Hepatocyte (in vitro differentiated cells): ENCODE results near the gene A3GALT2.

Source experiments
- EZH2 ChIP-seq: fragments of 200-600 bp; sonication (generic); IDR thresholded peaks from 2 replicates; pipeline ENCODE4 v1.6.1; 2016; ENCODE audit warnings: antibody characterized with exemption, mild to moderate bottlenecking, borderline replicate concordance
- TF ChIP-seq, protein P1 (sequence below): fragments of 200-600 bp; sonication (generic); IDR thresholded peaks from 2 replicates; pipeline ENCODE4 v1.5.1; 2016; ENCODE audit warnings: antibody characterized with exemption, mild to moderate bottlenecking; ENCODE audit not compliant: poor library complexity

DNA sequence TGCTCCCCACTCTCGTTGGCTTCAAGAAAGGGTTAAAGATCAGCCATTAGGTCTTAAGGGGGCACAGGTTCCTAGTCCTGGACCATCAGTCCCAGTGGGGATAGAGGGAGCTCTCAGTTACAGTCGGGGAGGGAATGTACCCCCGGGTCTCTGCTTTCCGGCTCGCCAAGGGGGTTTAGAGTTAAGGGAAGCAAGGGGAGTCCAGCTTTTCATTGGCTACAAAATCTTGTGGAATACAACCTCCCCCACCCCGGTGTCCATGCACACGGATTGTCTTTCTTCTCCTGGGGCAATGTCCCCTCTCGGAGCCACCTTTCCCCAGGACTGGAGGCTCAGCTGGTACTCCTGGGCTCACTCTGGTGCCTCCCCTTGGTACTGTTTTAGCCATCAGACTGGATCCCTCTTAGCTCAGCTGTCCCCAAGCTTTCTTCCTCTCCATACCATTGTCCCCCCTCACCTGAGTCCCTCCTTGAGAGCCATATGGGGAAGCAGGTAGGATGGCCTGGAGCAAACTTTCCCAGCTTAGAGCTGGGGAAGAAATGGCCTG is at the start of gene A3GALT2:
- TF ChIP-seq, protein P1, sequence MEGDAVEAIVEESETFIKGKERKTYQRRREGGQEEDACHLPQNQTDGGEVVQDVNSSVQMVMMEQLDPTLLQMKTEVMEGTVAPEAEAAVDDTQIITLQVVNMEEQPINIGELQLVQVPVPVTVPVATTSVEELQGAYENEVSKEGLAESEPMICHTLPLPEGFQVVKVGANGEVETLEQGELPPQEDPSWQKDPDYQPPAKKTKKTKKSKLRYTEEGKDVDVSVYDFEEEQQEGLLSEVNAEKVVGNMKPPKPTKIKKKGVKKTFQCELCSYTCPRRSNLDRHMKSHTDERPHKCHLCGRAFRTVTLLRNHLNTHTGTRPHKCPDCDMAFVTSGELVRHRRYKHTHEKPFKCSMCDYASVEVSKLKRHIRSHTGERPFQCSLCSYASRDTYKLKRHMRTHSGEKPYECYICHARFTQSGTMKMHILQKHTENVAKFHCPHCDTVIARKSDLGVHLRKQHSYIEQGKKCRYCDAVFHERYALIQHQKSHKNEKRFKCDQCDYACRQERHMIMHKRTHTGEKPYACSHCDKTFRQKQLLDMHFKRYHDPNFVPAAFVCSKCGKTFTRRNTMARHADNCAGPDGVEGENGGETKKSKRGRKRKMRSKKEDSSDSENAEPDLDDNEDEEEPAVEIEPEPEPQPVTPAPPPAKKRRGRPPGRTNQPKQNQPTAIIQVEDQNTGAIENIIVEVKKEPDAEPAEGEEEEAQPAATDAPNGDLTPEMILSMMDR = no peak
- no peak for TF ChIP-seq EZH2
